Uterus (tissue), 2 donors: ENCODE data around the gene SLC16A9.

Experiments
- CTCF ChIP-seq, 4 experiments: fragments of 200-600 bp in 2 of 4; fragments of 450-650 bp in 2 of 4; sonication (generic) in 2 of 4; IDR thresholded peaks; one replicate each; pipeline ENCODE4 v1.5.1; 2016 to 2019; ENCODE audit warnings: antibody characterized with exemption in 4 of 4, mild to moderate bottlenecking in 2 of 4, moderate library complexity in 1 of 4
- POLR2A ChIP-seq, 2 donors: fragments of 450-650 bp; IDR thresholded peaks; one replicate each; pipeline ENCODE4 v1.6.1; 2016; ENCODE audit warnings: antibody characterized with exemption in 2 of 2, mild to moderate bottlenecking in 1 of 2, moderate library complexity in 1 of 2

GRCh38 chr10:59754951-59755350 is 45.3 kb upstream of the SLC16A9 start:
- TF ChIP-seq CTCF (IDR thresholded peaks at IDR 0.05) (no peak), POLR2A (IDR thresholded peaks at IDR 0.05) (no peak)
